ENCODE results near the gene ZNF516.

Gene ZNF516

GRCh38 chr18:76452357-76452756 is 42.7 kb downstream of the ZNF516 start:
- Histone ChIP-seq H3K9me3 (ENCODE audit: control insufficient read depth, insufficient read depth, low read depth, low read length) (no peaks in the 10 kb centered on the region), H3K36me3 (ENCODE audit: control insufficient read depth in 2 of 2, insufficient read depth in 1 of 2, low read length in 2 of 2) (no peaks in the 10 kb centered on the region), H3K27ac (ENCODE audit: extremely low read depth, low read depth, low read length) (peak overlapping the region; percentile 53; the same call in 1 of the 2 replicates), H3K4me1 (ENCODE audit: control insufficient read depth, insufficient read depth, low read length) (peaks cover 52% of the 10 kb centered on the region), H3K4me3 (ENCODE audit: low read depth, low read length) (no peak overlapping the region)
- CTCF ChIA-PET: interaction anchor here (1.0 to 3.8 kb wide), 3 partner anchors 26 to 54 kb away, joined by 3 to 13 read pairs (median 4); no protein-coding TSS in a partner anchor
- no peak for TF ChIP-seq MYNN (tag by site-specific recombination; IDR thresholded peaks at IDR 0.05; ENCODE audit: borderline replicate concordance)
- peak; percentile 6; the same call in 1 of the 2 replicates for TF ChIP-seq PRDM6 (tag by site-specific recombination; IDR thresholded peaks at IDR 0.05)
- no peak for TF ChIP-seq ZFP3 (tag by site-specific recombination; IDR thresholded peaks at IDR 0.05; ENCODE audit: low read depth)
- no peak for TF ChIP-seq ZFHX2 (tag by site-specific recombination; conservative IDR thresholded peaks at IDR 0.05)
- peak; percentile 70 for TF ChIP-seq SP7 (tag by site-specific recombination; IDR thresholded peaks at IDR 0.05)
- peak; percentile 75 for TF ChIP-seq ZNF366 (tag by site-specific recombination; conservative IDR thresholded peaks at IDR 0.05)
- no peak for TF ChIP-seq ZNF692 (tag by site-specific recombination; IDR thresholded peaks at IDR 0.05)
- 0 out of 2 replicates have a peak, but pooled peaks have one; percentile 34 for TF ChIP-seq ZNF629 (tag by site-specific recombination; IDR thresholded peaks at IDR 0.05)
- TF ChIP-seq ZNF394 (tag by site-specific recombination; IDR thresholded peaks at IDR 0.05; ENCODE audit: borderline replicate concordance): 0 out of 2 replicates have a peak, but pooled peaks have one; percentile 5
- TF ChIP-seq FEZF1 (tag by site-specific recombination; IDR thresholded peaks at IDR 0.05): 0 out of 2 replicates have a peak, but pooled peaks have one; percentile 15
- no peak for TF ChIP-seq ZNF266 (tag by site-specific recombination; IDR thresholded peaks at IDR 0.05; ENCODE audit: low read depth)
- TF ChIP-seq SP3 (tag by site-specific recombination; IDR thresholded peaks at IDR 0.05): 0 out of 2 replicates have a peak, but pooled peaks have one; percentile 31
- no peak for TF ChIP-seq ZNF707 (tag by site-specific recombination; IDR thresholded peaks at IDR 0.05)
- no peak for TF ChIP-seq ZNF302 (tag by site-specific recombination; IDR thresholded peaks at IDR 0.05; ENCODE audit: low read depth)
- no peak for TF ChIP-seq ELK4 (IDR thresholded peaks at IDR 0.05; ENCODE audit: borderline replicate concordance, low read depth, low read length)
- no peak for TF ChIP-seq KLF9 (tag by site-specific recombination; IDR thresholded peaks at IDR 0.05; ENCODE audit: low read depth)
- TF ChIP-seq ZBTB20 (tag by site-specific recombination; IDR thresholded peaks at IDR 0.05): no peak
- TF ChIP-seq ZNF621 (tag by site-specific recombination; IDR thresholded peaks at IDR 0.05): no peak
- POLR2A ChIA-PET: no interaction called here

GRCh38 chr18:76451396-76452331 is 43.4 kb downstream of the ZNF516 start:
- peak overlapping the region; percentile 6 for H3K4me3 ChIP-seq (ENCODE audit: low read depth, low read length)
- CTCF ChIA-PET: interaction anchor here (0.7 to 3.8 kb wide), 3 partner anchors 26 to 350 kb away, joined by 3 to 13 read pairs (median 4); no protein-coding TSS in a partner anchor
- peaks cover 45% of the 10 kb centered on the region for H3K4me1 ChIP-seq (ENCODE audit: control insufficient read depth, insufficient read depth, low read length)
- POLR2A ChIA-PET: no interaction called here
- no peaks in the 10 kb centered on the region for H3K36me3 ChIP-seq (ENCODE audit: control insufficient read depth in 2 of 2, insufficient read depth in 1 of 2, low read length in 2 of 2)
- H3K9me3 ChIP-seq (ENCODE audit: control insufficient read depth, insufficient read depth, low read depth, low read length): no peaks in the 10 kb centered on the region
- peak overlapping the region; percentile 53; the same call in 1 of the 2 replicates for H3K27ac ChIP-seq (ENCODE audit: extremely low read depth, low read depth, low read length)
- no peak for TF ChIP-seq ZSCAN30 (tag by site-specific recombination; IDR thresholded peaks at IDR 0.05)
- TF ChIP-seq ZBTB26 (tag by site-specific recombination; optimal IDR thresholded peaks at IDR 0.05): peak; percentile 28
- 0 out of 2 replicates have a peak, but pooled peaks have one; percentile 5 for TF ChIP-seq ZNF394 (tag by site-specific recombination; IDR thresholded peaks at IDR 0.05; ENCODE audit: borderline replicate concordance)
- TF ChIP-seq ZBTB20 (tag by site-specific recombination; IDR thresholded peaks at IDR 0.05): peak; percentile 24; the same call in 1 of the 2 replicates
- no peak for TF ChIP-seq RBAK (tag by site-specific recombination; IDR thresholded peaks at IDR 0.05)
- peak; percentile 94 for TF ChIP-seq FEZF1 (tag by site-specific recombination; IDR thresholded peaks at IDR 0.05)
- no peak for TF ChIP-seq BCL11A (tag by site-specific recombination; IDR thresholded peaks at IDR 0.05; ENCODE audit: low read depth)
- 0 out of 2 replicates have a peak, but pooled peaks have one; percentile 31 for TF ChIP-seq PRDM10 (tag by site-specific recombination; IDR thresholded peaks at IDR 0.05)

Measured in HEK293 (cell line).